OCI-LY1 (cell line): Measurements from ENCODE around the gene TBC1D10A.

Experiments used
- H2AFZ ChIP-seq: fragments of 200-600 bp; sonication (generic), shearing (Covaris generic); 2 replicates; pipeline ENCODE4 v1.6.0; 2014; ENCODE audit warnings: antibody characterized with exemption, mild to moderate bottlenecking, low read length
- H3F3A ChIP-seq: fragments of 200-600 bp; sonication (generic), shearing (Covaris generic); 2 replicates; pipeline ENCODE4 v1.6.0; 2014; ENCODE audit warnings: mild to moderate bottlenecking, antibody characterized with exemption, low read length, moderate library complexity; ENCODE audit not compliant: insufficient read depth
- H3K27ac ChIP-seq: fragments of 200-600 bp; sonication (generic); 2 replicates; pipeline ENCODE4 v1.5.1; 2014; ENCODE audit warnings: low read length, mixed run types, mild to moderate bottlenecking, low read depth; ENCODE audit not compliant: poor library complexity, severe bottlenecking
- H3K27me3 ChIP-seq: fragments of 200-600 bp; sonication (generic); 2 replicates; pipeline ENCODE4 v1.6.0; 2014; ENCODE audit warnings: antibody characterized with exemption, mild to moderate bottlenecking, low read length, moderate library complexity; ENCODE audit not compliant: insufficient read depth
- H3K36me3 ChIP-seq: fragments of 200-600 bp; sonication (generic); 2 replicates; pipeline ENCODE4 v1.6.1; 2014; ENCODE audit warnings: mild to moderate bottlenecking, antibody characterized with exemption, low read length, moderate library complexity, mixed read lengths; ENCODE audit not compliant: insufficient read depth
- H3K4me1 ChIP-seq: fragments of 200-600 bp; sonication (generic); 2 replicates; pipeline ENCODE4 v1.5.1; 2014; ENCODE audit warnings: mild to moderate bottlenecking, low read length, moderate library complexity; ENCODE audit not compliant: insufficient read depth, severe bottlenecking
- H3K4me2 ChIP-seq: fragments of 200-600 bp; sonication (generic), shearing (Covaris generic); 2 replicates; pipeline ENCODE4 v1.6.1; 2014; ENCODE audit warnings: low read length
- H3K4me3 ChIP-seq: fragments of 200-600 bp; sonication (generic); 2 replicates; pipeline ENCODE4 v1.5.1; 2014; ENCODE audit warnings: low read length, low read depth, mild to moderate bottlenecking, mixed read lengths; ENCODE audit not compliant: poor library complexity, severe bottlenecking
- H3K79me2 ChIP-seq: fragments of 200-600 bp; shearing (Covaris generic); 2 replicates; pipeline ENCODE4 v1.6.1; 2016; ENCODE audit warnings: mixed run types, low read length, mixed read lengths; ENCODE audit not compliant: insufficient read depth
- H3K9ac ChIP-seq: fragments of 200-600 bp; sonication (generic), shearing (Covaris generic); 2 replicates; pipeline ENCODE4 v1.6.1; 2014; ENCODE audit warnings: mild to moderate bottlenecking, low read length, mixed read lengths
- H3K9me2 ChIP-seq: fragments of 200-600 bp; sonication (generic), shearing (Covaris generic); 2 replicates; pipeline ENCODE4 v1.6.1; 2014; ENCODE audit warnings: low read depth, mild to moderate bottlenecking, low read length, mixed read lengths
- H3K9me3 ChIP-seq: fragments of 200-600 bp; shearing (Covaris generic); 2 replicates; pipeline ENCODE4 v1.6.1; 2014; ENCODE audit warnings: low read length, mixed read lengths
- H4K20me1 ChIP-seq: fragments of 200-600 bp; sonication (generic), shearing (Covaris generic); 2 replicates; pipeline ENCODE4 v1.6.0; 2016; ENCODE audit warnings: mild to moderate bottlenecking, low read length; ENCODE audit not compliant: insufficient read depth
- EZH2 ChIP-seq: fragments of 200-600 bp; sonication (generic), shearing (Covaris generic); IDR thresholded peaks from 2 replicates; pipeline ENCODE4 v1.8.0; 2017; ENCODE audit warnings: borderline replicate concordance, mixed run types, mild to moderate bottlenecking, antibody characterized with exemption, low read length, moderate library complexity, mixed read lengths
- TF ChIP-seq, protein P1 (sequence below): fragments of 200-600 bp; sonication (generic), shearing (Covaris generic); IDR thresholded peaks from 2 replicates; pipeline ENCODE4 v1.5.1; 2017; ENCODE audit warnings: mild to moderate bottlenecking, antibody characterized with exemption, low read length, moderate library complexity, mixed read lengths

The TBC1D10A gene

DNA sequence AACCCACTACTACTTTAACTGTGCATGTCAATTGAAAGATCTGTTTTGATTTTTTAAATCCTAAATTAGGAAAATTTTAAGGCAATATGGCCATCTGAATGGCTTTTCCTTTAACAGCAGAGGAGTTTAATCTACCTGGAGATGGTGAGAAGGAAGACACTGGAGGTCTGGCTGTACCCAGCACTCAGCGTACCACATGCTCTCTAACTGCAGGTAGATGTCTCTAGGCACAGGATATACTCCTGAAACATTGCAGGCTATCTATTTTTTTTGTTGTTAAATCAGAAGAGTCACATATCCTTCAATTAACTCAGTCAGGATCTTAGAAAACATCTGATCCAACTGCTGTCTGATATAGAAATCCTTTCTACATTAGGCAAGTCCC, 20.1 kb downstream of the TBC1D10A start:
- no peaks in the 10 kb centered on the region for H3K79me2 ChIP-seq
- TF ChIP-seq EZH2 = no peak
- TF ChIP-seq, protein P1, sequence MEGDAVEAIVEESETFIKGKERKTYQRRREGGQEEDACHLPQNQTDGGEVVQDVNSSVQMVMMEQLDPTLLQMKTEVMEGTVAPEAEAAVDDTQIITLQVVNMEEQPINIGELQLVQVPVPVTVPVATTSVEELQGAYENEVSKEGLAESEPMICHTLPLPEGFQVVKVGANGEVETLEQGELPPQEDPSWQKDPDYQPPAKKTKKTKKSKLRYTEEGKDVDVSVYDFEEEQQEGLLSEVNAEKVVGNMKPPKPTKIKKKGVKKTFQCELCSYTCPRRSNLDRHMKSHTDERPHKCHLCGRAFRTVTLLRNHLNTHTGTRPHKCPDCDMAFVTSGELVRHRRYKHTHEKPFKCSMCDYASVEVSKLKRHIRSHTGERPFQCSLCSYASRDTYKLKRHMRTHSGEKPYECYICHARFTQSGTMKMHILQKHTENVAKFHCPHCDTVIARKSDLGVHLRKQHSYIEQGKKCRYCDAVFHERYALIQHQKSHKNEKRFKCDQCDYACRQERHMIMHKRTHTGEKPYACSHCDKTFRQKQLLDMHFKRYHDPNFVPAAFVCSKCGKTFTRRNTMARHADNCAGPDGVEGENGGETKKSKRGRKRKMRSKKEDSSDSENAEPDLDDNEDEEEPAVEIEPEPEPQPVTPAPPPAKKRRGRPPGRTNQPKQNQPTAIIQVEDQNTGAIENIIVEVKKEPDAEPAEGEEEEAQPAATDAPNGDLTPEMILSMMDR = no peak
- peaks cover 100% of the 10 kb centered on the region for H3K4me1 ChIP-seq
- peaks cover 4% of the 10 kb centered on the region; the same call in 1 of the 2 replicates for H3K36me3 ChIP-seq
- peak overlapping the region; percentile 99 for H3K27ac ChIP-seq
- H3F3A ChIP-seq = 0 out of 2 replicates have a peak, but pooled peaks cover 3% of the 10 kb centered on the region
- no peaks in the 10 kb centered on the region for H3K9me3 ChIP-seq
- no peaks in the 10 kb centered on the region for H4K20me1 ChIP-seq
- H3K9ac ChIP-seq = peak overlapping the region; percentile 79
- peak overlapping the region; percentile 50 for H3K4me3 ChIP-seq
- no peak overlapping the region for H2AFZ ChIP-seq
- no peaks in the 10 kb centered on the region for H3K27me3 ChIP-seq
- H3K9me2 ChIP-seq = no peaks in the 10 kb centered on the region
- peak overlapping the region; percentile 78 for H3K4me2 ChIP-seq

DNA sequence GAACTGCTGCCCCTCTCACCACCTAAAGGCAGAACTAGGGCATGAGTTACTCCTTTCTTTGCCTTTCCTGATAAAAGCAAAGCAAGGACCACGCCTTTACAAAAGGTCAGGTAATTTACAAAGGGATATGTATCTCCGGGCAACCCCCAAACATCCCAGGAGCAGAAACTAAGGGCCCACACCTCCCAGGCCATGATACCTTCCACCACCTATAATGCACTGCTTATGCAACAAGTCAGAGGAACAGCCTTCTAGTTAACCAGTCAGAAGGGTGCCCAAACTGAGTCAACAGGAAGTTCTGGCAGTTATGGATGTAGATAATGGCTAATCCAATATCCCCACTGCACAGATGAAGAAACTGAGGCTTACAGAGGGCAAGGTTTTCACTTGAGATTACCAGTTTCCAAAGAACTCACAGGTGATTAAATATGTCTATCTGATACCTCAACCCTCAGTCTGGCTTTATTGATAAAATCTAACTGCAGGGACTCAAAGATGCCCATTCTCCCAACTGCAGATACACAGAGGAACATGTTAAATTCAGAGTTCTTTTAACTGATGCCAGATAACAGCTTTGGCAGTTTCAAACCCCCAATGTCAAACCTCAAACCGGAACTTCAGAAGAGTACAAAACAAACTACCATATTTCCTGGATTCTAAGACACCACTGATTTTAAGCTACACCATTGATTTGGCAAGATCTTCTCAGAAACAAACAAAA, 20.7 kb downstream of the TBC1D10A start:
- no peaks in the 10 kb centered on the region for H3K9me2 ChIP-seq
- H3K27ac ChIP-seq = peak overlapping the region; percentile 99
- peaks cover 7% of the 10 kb centered on the region; the same call in 1 of the 2 replicates for H3K36me3 ChIP-seq
- H3K4me3 ChIP-seq = peak overlapping the region; percentile 50
- TF ChIP-seq EZH2 = no peak
- TF ChIP-seq, protein P1 = no peak
- H3K79me2 ChIP-seq = no peaks in the 10 kb centered on the region
- H3K4me2 ChIP-seq = peak overlapping the region; percentile 78
- H3F3A ChIP-seq = 0 out of 2 replicates have a peak, but pooled peaks cover 3% of the 10 kb centered on the region
- H3K27me3 ChIP-seq = no peaks in the 10 kb centered on the region
- H3K4me1 ChIP-seq = peaks cover 95% of the 10 kb centered on the region
- H3K9ac ChIP-seq = peak overlapping the region; percentile 79
- no peak overlapping the region for H2AFZ ChIP-seq
- no peaks in the 10 kb centered on the region for H4K20me1 ChIP-seq
- no peaks in the 10 kb centered on the region for H3K9me3 ChIP-seq

DNA sequence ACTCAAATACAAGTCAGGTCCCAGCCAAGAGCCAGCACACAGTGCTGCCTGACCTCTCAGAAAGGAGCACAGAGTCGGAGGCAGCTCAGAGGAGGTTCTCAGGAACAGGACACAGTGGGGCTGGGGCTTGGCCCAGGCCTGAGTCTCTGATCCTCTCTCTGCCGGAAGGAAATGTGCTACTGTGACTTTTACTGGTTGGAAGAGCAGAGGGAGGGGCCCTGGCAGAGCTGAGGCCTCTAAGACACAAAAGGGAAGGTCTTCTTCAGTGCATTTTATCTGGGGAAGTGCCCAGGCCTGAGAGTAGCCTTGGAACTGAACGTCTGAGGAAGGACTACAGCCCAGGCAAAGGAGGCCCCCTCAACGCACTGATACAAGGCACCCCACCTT, 21.2 kb downstream of the TBC1D10A start:
- Histone ChIP-seq H3K9ac (peak overlapping the region; percentile 79), H2AFZ (no peak overlapping the region), H3K27me3 (no peaks in the 10 kb centered on the region), H3K9me3 (no peaks in the 10 kb centered on the region), H3K27ac (peak overlapping the region; percentile 99), H3K4me2 (peak overlapping the region; percentile 78), H3K79me2 (no peaks in the 10 kb centered on the region), H3K4me3 (peak overlapping the region; percentile 50), H4K20me1 (no peaks in the 10 kb centered on the region), H3K4me1 (peaks cover 90% of the 10 kb centered on the region), H3F3A (0 out of 2 replicates have a peak, but pooled peaks cover 3% of the 10 kb centered on the region), H3K9me2 (no peaks in the 10 kb centered on the region), H3K36me3 (peaks cover 12% of the 10 kb centered on the region; the same call in 1 of the 2 replicates)
- no peak for TF ChIP-seq EZH2
- TF ChIP-seq, protein P1 = no peak
